Stomach smooth muscle (tissue), 2 donors: ENCODE results near the gene LIPH.
"Not testable (repeated sequence)": the region's sequence is repeated elsewhere in the genome, so short reads cannot be mapped to it uniquely, and the experiment has no call there.

Source experiments
- H3K27ac ChIP-seq: one replicate; pipeline ENCODE4 v1.7.0; 2013; ENCODE audit warnings: mild to moderate bottlenecking, low read length, inconsistent platforms
- H3K27me3 ChIP-seq, 2 donors: one replicate each; pipeline ENCODE4 v1.7.0; 2013; ENCODE audit warnings: low read length in 2 of 2; ENCODE audit not compliant: insufficient read depth in 2 of 2, control insufficient read depth in 1 of 2
- H3K36me3 ChIP-seq, 2 donors: one replicate each; pipeline ENCODE4 v1.7.0; 2013; ENCODE audit warnings: low read length in 2 of 2; ENCODE audit not compliant: control insufficient read depth in 2 of 2, insufficient read depth in 2 of 2
- H3K4me1 ChIP-seq: one replicate; pipeline ENCODE4 v1.7.0; 2013; ENCODE audit warnings: low read length; ENCODE audit not compliant: control insufficient read depth, insufficient read depth
- H3K4me3 ChIP-seq, 2 donors: one replicate each; pipeline ENCODE4 v1.7.0; 2013; ENCODE audit warnings: low read length in 2 of 2
- H3K9ac ChIP-seq, 2 donors: one replicate each; pipeline ENCODE4 v1.7.0; 2013; ENCODE audit warnings: low read length in 2 of 2, mild to moderate bottlenecking in 1 of 2
- H3K9me3 ChIP-seq, 2 donors: one replicate each; pipeline ENCODE4 v1.7.0; 2013; ENCODE audit warnings: low read length in 2 of 2; ENCODE audit not compliant: control insufficient read depth in 2 of 2
- donor health status: healthy.
- donor health status: Pancreatic carcinoma.

The LIPH gene

DNA sequence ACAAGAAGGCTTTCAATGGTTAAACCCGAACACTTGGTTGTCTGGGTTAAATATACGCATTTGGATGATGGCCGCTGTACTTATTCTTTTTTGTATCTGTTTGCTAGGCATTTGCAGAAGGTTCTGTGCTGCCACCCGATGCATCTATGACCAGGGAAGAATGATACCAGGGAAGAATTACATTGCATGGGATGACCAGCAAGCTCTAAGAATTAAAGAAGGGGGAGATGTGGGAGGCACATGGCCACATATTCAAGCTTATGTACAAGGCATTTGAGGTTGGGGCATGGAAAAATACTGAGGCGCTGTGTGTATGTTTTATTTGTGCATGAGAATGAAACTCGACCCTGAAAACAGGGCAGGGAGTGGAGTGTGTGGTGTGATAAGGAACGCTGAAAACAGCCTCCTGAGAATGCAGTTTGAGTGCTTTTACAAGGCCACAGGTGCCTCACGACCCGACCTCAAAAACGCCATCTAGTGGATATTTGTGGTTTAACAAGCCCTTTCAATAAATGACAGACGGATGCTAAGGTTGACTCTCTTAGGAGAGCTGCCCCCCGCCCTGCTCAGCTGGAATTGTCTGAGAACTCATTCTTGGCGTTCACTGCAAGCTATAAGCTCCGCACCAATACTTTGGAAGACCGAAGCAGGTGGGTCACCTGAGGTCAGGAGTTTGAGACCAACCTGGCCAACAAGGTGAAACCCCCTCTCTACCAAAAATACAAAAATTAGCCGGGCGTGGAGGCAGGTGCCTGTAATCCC, 22.9 kb upstream of the LIPH start:
- not testable (repeated sequence) for H3K4me1 ChIP-seq, H3K36me3 ChIP-seq, H3K27me3 ChIP-seq, H3K27ac ChIP-seq, H3K9me3 ChIP-seq, H3K4me3 ChIP-seq, H3K9ac ChIP-seq

DNA sequence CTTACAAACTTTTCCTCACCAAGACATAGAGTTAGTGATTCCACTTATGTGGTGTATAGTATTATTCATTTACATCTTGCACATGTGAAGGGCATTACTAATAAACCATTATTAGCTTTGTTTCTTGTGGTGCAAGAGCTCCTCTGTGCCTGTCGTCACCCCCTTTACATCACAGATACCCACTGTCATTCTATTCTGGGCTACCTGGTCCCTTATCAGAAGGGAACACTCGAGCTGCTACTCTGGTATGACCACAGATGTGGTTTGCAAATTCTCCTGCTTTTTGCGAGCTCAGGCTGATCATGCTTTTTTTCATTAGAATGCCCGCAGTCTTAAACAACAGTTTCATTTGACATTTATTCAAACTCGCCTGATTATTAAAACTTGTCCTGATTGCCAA, 19.8 kb upstream of the LIPH start:
- H3K4me1 ChIP-seq = no peaks in the 10 kb centered on the region
- no peak overlapping the region for H3K9ac ChIP-seq
- no peak overlapping the region for H3K4me3 ChIP-seq
- no peaks in the 10 kb centered on the region for H3K36me3 ChIP-seq
- no peak overlapping the region for H3K27ac ChIP-seq
- H3K27me3 ChIP-seq = no peaks in the 10 kb centered on the region
- peaks cover 0 to 2% of the 10 kb centered on the region in 2 donors for H3K9me3 ChIP-seq

DNA sequence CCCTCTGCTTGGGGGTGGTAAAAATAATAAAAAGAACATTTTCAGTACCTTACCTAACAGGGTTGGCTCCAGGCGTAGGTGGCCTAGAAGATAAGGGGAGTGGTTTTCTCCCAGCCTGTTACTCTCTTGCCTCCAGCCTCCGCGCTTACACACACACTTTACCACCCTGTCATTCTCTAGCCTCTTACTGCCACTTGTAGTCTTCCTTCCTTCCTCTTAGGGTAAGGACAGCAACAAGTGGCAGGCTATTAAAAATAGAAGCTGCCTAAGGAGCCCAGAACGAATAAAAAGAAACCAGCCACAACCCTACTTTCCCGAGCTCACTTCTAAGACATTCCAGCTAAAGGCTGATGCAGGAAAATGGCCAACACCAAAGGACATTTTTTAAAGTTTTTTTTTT, 9.6 kb upstream of the LIPH start:
- Histone ChIP-seq H3K27ac (no peak overlapping the region), H3K9ac (no peak overlapping the region), H3K36me3 (no peaks in the 10 kb centered on the region)

DNA sequence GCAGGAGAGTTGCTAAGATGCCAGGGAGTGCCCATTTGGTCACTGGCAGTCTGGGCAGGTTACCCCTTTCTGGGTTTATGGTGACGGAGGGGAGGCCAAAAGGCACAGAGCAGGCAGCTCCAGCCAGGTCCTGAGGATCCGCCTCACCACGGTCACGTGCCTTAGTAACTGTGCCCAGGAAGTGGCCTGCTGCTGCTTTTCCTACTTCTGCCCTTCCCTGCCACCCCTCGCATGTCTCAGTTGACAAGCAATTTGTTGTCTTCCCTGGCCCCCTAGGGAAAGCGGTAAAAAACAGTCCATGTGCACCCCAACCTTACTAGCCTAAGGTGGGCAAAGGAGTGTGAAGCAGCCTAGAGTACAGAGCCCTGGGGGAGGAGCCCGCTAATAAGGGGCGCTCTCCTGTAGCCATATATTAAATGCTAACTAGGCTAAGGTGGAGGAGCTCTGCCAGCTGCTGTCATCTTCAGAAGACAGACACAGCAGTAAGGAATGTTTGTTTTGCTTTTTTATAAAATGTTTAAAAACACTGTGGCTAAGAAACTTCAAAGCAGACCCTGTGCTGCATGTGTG, 9.1 kb upstream of the LIPH start:
- H3K27ac ChIP-seq = no peak overlapping the region
- H3K27me3 ChIP-seq = peaks cover 0 to 5% of the 10 kb centered on the region in 2 donors
- H3K9me3 ChIP-seq = no peaks in the 10 kb centered on the region
- H3K9ac ChIP-seq = no peak overlapping the region
- no peak overlapping the region for H3K4me3 ChIP-seq
- H3K4me1 ChIP-seq = no peaks in the 10 kb centered on the region
- no peaks in the 10 kb centered on the region for H3K36me3 ChIP-seq

More for the DNA sequence above, 9.6 kb upstream of the LIPH start:
- H3K4me3 ChIP-seq = no peak overlapping the region
- H3K4me1 ChIP-seq = no peaks in the 10 kb centered on the region
- H3K9me3 ChIP-seq = no peaks in the 10 kb centered on the region
- peaks cover 0 to 5% of the 10 kb centered on the region in 2 donors for H3K27me3 ChIP-seq

DNA sequence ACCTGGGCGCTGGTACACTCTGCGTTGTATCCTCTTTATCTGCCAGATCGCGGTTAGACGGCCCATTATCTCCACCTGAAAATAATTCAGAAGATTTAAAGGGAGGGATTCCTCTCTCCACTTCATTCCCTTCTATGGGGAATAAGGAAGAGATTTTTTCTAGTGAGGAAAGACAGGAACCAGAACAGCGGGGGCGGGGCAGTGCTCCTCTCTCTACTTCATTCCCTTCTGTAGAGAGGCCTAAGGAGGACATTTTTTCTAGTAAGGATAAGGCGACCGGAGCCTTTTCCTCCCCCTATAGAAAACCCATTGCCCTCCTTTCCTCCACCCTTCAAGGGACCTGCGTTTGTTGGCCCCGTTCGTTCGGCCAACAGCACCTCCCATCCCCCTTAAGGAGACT, 8.3 kb upstream of the LIPH start:
- Histone ChIP-seq H3K9ac (no peak overlapping the region), H3K27ac (no peak overlapping the region), H3K4me3 (no peak overlapping the region)

DNA sequence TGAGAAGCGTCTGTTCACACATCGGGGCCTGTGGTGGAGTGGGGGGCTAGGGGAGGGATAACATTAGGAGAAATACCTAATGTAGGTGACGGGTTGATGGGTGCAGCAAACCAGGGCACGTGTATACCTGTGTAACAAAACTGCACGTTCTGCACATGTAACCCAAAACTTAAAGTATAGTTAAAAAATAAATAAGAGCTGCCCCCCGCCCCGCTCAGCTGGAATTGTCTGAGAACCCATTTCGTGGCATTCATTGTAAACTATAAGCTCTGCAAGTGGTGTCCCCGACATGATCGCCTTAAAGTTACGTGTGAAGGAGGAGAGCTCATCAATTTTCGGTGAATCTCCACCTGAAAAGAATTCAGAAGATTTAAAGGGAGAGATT, 7.3 kb upstream of the LIPH start:
- no peak overlapping the region for H3K4me3 ChIP-seq
- no peak overlapping the region for H3K9ac ChIP-seq
- no peaks in the 10 kb centered on the region for H3K4me1 ChIP-seq
- H3K27me3 ChIP-seq = peaks cover 0 to 5% of the 10 kb centered on the region in 2 donors
- H3K27ac ChIP-seq = no peak overlapping the region
- H3K9me3 ChIP-seq = no peaks in the 10 kb centered on the region
- H3K36me3 ChIP-seq = no peaks in the 10 kb centered on the region

More for the DNA sequence above, 8.3 kb upstream of the LIPH start:
- peaks cover 0 to 5% of the 10 kb centered on the region in 2 donors for H3K27me3 ChIP-seq
- no peaks in the 10 kb centered on the region for H3K36me3 ChIP-seq
- H3K4me1 ChIP-seq = no peaks in the 10 kb centered on the region
- H3K9me3 ChIP-seq = no peaks in the 10 kb centered on the region

DNA sequence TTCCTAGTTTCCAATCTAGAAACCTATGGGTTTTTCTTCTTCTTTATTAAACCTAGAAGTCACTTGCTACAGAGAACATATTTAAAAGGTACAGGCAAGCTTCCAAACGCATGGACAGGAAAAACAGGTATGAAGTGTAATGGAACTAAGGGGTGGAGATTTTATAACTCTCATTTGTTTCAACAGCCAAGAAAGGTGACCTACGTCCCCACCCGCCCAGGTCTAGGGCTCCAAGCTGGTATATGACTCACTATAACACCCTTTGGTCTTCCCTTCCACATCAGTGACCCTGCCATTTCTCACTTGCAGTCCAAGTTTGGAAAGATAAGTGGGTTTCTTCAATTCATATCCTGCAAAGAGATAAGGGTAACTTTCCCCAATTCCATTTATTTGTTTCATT, 6.0 kb upstream of the LIPH start:
- Histone ChIP-seq H3K4me3 (no peak overlapping the region), H3K27ac (no peak overlapping the region), H3K27me3 (peaks cover 0 to 5% of the 10 kb centered on the region in 2 donors), H3K9ac (no peak overlapping the region), H3K4me1 (no peaks in the 10 kb centered on the region), H3K36me3 (no peaks in the 10 kb centered on the region), H3K9me3 (no peaks in the 10 kb centered on the region)

DNA sequence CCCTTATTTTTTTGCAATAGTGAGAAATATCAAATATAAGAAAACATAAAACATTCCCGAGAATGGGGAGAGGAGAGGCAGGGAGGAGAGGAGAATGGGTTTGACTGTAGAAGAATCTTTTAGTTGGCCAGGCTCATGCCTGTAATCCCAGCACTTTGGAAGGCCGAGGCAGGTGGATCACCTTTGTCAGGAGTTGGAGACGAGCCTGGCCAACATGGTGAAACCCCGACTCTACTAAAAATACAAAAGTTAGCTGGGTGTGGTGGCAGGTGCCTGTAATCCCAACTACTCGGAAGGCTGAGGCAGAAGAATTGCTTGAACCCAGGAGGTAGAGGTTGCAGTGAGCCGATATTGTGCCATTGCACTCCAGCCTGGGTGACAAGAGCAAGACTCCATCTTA, 4.3 kb upstream of the LIPH start:
- not testable (repeated sequence) for H3K4me1 ChIP-seq, H3K4me3 ChIP-seq, H3K27ac ChIP-seq, H3K36me3 ChIP-seq, H3K9me3 ChIP-seq, H3K9ac ChIP-seq, H3K27me3 ChIP-seq

DNA sequence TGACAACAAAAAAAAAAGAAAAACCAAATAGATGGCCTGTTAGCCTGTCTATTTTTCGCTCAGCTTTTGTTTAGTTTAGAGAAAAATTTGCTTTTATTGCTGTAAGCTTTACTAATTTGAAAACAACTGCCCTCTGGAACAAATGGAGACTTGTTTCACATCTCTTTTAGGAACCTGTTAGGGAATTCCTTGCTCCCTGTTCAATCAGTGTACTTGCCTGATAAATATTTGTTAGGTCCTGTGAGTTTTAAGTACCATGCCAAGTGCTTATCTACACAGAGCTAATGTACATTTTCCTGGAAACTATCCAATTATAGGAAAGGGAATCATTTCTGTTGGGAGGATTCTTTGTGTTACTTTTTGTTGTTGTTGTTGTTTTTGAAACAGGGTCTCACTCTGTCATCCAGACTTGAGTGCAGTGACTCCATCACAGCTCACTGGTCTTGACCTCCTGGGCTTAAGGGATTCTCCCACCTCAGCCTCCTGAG, 3.5 kb upstream of the LIPH start:
- Histone ChIP-seq H3K4me3 (no peak overlapping the region), H3K9me3 (no peaks in the 10 kb centered on the region), H3K36me3 (no peaks in the 10 kb centered on the region), H3K9ac (no peak overlapping the region), H3K4me1 (no peaks in the 10 kb centered on the region), H3K27me3 (no peaks in the 10 kb centered on the region), H3K27ac (no peak overlapping the region)

DNA sequence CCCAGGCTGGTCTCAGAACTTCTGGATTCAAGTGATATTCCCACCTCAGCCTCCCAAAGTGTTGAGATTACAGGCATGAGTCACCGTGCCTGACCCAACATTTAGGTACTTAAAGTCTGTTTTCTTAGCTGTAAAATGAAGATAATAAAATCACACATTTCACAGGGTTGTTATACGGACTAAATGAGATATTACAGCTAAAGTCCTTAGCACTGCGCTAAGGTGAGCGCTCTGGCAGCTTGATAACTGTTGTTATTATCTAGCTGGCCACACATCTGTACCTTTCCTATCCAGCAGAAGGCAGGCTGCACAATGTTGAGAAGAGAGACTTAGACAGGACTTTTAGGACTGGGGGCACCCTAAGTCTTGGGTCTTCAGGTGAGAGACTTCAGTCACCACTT, 2.7 kb upstream of the LIPH start:
- Histone ChIP-seq H3K9me3 (no peaks in the 10 kb centered on the region), H3K4me3 (no peak overlapping the region), H3K27ac (no peak overlapping the region), H3K36me3 (no peaks in the 10 kb centered on the region), H3K9ac (no peak overlapping the region), H3K27me3 (no peaks in the 10 kb centered on the region), H3K4me1 (no peaks in the 10 kb centered on the region)

DNA sequence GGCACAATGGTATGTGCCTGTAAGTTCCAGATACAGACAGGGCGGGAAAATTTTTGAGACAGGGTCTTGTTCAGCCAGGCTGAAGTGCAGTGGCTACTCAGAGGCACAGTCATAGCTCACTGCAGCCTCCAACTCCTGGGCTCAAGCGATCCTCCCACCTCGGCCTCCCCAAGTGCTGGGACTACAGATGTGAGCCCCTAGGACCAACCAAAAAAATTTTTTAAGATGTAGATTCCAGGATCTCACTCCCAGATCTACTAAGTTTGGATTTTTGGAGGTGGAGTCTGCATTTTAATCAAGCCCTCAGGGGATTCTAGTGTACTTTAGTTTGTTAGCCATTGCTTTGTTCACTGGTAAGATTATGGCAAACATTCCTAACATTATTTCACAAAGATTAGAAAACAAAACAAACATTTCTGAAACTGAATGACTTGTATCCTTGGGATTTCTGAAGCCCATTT, 2.7 kb downstream of the LIPH start:
- Histone ChIP-seq H3K9ac (no peak overlapping the region), H3K4me1 (no peaks in the 10 kb centered on the region), H3K27ac (no peak overlapping the region), H3K9me3 (no peaks in the 10 kb centered on the region), H3K36me3 (no peaks in the 10 kb centered on the region), H3K4me3 (no peak overlapping the region), H3K27me3 (no peaks in the 10 kb centered on the region)
